TTC549 (cell line): Measurements from ENCODE around the gene CTSV.
"Not testable (repeated sequence)": the region's sequence is repeated elsewhere in the genome, so short reads cannot be mapped to it uniquely, and the experiment has no call there.

Experiments
- FAIRE-seq: peaks from 2 replicates; lab custom pipeline; 2012; peaks lifted over from hg19 to GRCh38; lab: Jason Lieb, UNC

CTSV gene

DNA sequence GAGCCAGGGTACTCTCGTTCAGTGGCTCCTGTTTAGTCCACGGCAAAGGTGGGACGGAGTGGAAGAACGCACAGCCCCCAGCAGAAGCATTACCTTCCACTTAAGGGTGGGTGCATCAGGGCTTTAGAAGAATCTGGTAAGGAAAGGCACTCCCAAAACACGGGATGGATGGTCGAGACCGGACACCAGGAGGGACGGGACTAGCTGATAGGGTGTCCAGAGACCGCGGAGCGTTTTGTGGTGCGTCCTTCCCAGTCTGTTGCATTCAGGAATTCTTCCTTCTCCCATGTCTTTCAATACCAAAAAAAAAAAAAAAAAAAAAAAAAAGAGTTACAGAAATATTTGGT, 545 bp upstream of the CTSV start:
- no peak for FAIRE-seq

DNA sequence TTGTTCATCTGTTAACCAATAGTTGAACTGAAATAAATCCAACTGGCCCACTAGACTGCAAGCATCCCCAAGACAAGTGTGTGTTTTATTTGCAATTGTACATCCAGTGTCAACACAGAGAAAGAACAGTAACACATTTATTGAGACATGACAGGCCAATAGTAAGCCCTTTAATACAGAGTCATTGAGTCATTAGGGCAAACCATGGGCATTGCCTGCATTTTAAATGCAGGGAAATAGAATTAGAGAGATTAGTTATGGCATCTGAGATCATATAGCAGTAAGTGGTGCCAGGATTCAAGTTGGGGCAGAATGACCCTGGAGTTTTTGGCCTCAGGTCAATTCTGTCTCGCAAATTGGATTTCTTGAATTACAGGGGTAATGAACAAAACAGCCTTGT, 15.4 kb downstream of the CTSV start:
- FAIRE-seq: not testable (repeated sequence)

GRCh38 chr9:97013151-97014132, 25.5 kb downstream of the CTSV start:
- peak; percentile 77 for FAIRE-seq

GRCh38 chr9:97012617-97013016, 26.3 kb downstream of the CTSV start:
- not testable (repeated sequence) for FAIRE-seq

- FAIRE-seq: not testable (repeated sequence)
These were observed 36.7 kb downstream of the CTSV start for GRCh38 chr9:97002195-97002594.

GRCh38 chr9:97001338-97001737, 37.6 kb downstream of the CTSV start:
- FAIRE-seq: not testable (repeated sequence)

DNA sequence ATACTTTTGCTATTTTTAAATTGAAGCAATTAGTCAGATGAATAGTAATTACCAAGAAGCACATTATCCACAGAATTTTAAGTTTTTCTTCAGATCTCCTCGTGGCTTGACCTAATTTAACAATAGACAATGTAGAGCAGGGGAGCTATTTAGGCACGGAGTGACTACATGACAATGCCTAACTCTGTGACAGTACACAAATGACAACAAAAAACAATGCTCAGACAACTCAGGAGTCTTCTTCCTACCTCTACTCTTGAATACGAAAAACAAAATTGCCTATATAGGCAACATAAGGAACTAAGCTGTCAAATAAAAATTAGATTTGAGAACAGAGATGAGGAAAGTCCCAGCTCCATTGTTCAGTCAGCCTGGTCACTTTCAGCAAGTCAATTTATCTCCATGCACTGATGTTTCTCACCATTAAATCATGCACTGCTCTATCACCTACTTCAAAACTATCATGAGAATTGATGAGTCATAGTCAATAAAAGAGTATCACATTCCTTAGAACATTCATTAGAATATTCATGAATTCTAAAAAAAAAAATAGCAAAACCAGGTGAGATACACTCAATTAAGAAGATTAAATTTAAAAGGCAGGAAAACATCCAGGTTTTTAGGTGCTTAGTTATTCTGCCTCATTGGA, 38.7 kb downstream of the CTSV start:
- FAIRE-seq: not testable (repeated sequence)

DNA sequence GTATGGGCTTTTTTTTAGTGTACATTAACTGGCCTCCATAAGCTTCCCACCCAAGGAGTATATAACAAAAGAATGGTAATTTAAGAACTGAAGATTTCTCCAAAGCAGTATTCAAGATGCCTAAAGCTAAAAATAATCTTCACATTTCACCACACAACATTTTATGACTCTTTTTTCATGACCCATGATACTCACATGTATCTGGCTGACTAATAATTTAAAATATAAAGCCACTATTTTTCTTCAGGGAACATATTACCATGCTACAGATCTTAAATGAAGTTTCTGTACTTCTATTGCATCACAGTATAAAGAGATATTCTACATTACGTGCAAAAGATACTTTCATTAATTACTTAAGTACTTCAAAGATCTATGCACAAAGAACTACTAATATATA, 39.2 kb downstream of the CTSV start:
- FAIRE-seq: not testable (repeated sequence)

DNA sequence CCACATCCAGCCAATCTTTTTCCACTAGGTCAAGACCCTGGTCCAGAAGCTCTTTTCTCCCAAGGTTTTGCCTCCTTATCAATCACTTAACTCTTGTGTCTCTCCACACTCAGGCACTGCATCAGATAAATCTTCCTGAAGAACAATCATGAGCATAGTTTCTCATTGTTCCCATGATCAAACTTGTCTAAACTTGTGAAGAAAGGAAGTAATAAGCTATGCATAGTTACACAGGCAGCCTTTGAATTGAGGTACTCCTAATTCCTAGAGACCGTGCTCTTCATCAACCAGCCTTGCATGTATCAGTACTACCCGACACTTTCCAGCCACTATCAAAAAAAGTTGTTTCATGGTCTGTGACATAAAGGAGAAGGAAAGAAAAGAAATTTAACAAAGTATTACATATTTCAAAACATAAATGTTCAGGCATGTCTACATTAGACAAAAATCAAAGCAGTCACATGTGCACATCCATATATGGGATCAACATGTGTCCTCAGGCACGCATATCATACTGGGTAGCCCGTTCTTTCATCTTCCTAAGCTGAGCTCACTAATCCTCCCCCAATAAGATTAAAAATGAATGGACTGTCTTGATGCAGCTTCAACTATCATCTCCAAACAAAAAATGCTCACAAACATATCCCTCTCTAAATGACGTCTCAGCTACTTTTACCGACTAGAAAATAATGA, 41.8 kb downstream of the CTSV start:
- not testable (repeated sequence) for FAIRE-seq

GRCh38 chr9:96994531-96995016, 44.4 kb downstream of the CTSV start:
- FAIRE-seq: not testable (repeated sequence)

GRCh38 chr9:96992303-96992702, 46.6 kb downstream of the CTSV start:
- not testable (repeated sequence) for FAIRE-seq

DNA sequence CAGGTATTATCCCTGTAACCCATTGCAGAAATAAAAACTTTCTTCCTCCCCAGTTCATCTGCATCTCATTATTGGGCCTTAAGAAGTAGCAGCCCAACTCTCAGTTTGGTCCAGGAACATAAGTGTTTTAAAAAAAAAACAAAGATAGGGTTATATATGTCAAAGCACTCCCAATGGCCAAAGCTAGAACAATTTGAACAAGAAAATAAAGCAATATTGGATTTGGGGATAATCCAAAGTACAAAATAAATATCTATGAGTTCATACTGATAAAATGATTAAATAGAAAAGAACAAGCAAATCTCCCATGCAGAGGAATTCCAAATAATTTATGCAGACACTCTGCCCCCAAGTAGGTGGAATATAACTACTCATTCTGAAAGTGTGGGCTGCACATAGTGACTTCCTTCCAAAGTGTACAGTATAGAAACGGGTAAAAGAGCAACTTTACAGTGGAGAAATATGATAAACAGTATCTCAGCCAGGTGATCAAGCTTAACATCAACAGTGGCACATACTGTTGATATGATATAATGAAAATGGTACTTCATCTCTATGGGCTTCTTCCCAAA, 49.1 kb downstream of the CTSV start:
- FAIRE-seq: not testable (repeated sequence)

DNA sequence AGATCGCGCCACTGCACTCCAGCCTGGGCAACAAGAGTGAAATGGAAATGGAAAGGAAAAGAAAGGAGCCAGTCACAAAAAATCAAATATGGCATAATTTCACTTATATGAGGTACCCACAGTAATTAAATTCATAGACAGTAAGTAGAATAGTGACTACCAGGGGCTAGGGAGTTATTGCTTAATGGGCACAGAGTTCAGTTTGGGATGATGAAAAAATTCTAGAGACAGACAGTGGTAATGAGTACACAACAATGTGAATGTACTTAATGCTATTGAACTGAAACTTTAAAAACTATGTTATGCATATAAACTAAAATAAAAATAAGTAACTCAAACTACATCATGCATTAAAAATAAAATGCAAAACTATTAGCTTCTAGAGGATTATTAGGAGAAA, 54.1 kb downstream of the CTSV start:
- not testable (repeated sequence) for FAIRE-seq

- not testable (repeated sequence) for FAIRE-seq
These were observed 54.8 kb downstream of the CTSV start for GRCh38 chr9:96984139-96984538.

DNA sequence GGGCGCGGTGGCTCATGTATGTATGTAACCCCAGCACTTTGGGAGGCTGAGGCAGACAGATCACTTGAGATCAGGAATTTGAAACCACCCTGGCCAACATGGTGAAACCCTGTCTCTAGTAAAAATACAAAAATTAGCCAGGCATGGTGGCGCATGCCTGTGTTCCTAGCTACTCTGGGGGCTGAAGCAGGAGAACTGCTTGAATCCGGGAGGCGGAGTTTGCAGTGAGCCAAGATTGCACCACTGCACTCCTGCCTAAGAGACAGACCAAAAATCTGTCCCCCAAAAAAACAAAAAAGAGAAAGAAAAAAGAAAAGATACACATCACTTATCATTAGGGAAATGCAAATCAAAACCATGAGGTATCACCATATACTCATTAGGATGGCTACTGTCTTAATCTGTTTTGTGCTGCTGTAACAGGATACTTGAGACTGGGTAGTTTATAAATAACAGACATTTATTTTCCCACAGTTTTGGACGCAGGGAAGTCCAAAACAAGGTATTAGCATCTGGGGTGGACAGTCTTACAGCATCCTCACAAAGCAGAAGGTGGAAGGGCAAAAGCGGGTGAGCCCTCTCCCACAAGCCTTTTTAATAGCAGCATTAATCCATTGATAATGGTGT, 55.3 kb downstream of the CTSV start:
- not testable (repeated sequence) for FAIRE-seq
